Breast epithelium (tissue), 4 donors: Measurements from ENCODE around the gene ADAMTS4. TPM values are rescaled to one million over a fixed set of nuclear protein-coding genes. Genes with fewer than 3 reads are reported as not detected.

Experiments used
- DNase-seq, 2 donors: peaks; one replicate each; pipeline ENCODE4 v3.0.0-alpha.2; 2019; ENCODE audit warnings: low spot score in 2 of 2
- H3K27ac ChIP-seq, 2 donors: fragments of 200-600 bp; sonication (generic) in 1 of 2; one replicate each; pipeline ENCODE4 v1.5.1; 2016 to 2019; ENCODE audit warnings: mild to moderate bottlenecking in 1 of 2
- H3K27me3 ChIP-seq, 2 donors: fragments of 200-600 bp; sonication (generic) in 1 of 2; one replicate each; pipeline versions ENCODE4 v1.5.1 to v1.6.0; 2017 to 2019; ENCODE audit warnings: control low read depth in 1 of 2, mild to moderate bottlenecking in 1 of 2
- H3K36me3 ChIP-seq: fragments of 200-600 bp; one replicate; pipeline ENCODE4 v1.5.1; 2019
- H3K4me1 ChIP-seq, 2 donors: fragments of 200-600 bp; sonication (generic); one replicate each; pipeline ENCODE4 v1.5.1; 2016 to 2019; ENCODE audit warnings: control low read depth in 1 of 2
- H3K4me3 ChIP-seq, 3 donors: fragments of 200-600 bp; sonication (generic); 1 replicate in 2 of 3; 2 replicates in 1 of 3; pipeline ENCODE4 v1.5.1; 2016 to 2019; ENCODE audit warnings: mild to moderate bottlenecking in 3 of 3, moderate library complexity in 2 of 3
- H3K9me3 ChIP-seq, 2 donors: fragments of 200-600 bp; sonication (generic) in 1 of 2; one replicate each; pipeline ENCODE4 v1.5.1; 2016 to 2019; ENCODE audit warnings: control low read depth in 1 of 2
- CTCF ChIP-seq, 3 donors: fragments of 450-650 bp; IDR thresholded peaks; one replicate each; pipeline ENCODE4 v1.5.1; 2016 to 2017; ENCODE audit warnings: antibody characterized with exemption in 3 of 3, mild to moderate bottlenecking in 3 of 3, moderate library complexity in 3 of 3
- POLR2A ChIP-seq: fragments of 450-650 bp; IDR thresholded peaks from one replicate; pipeline ENCODE4 v1.6.1; 2016; ENCODE audit warnings: antibody characterized with exemption, mild to moderate bottlenecking, moderate library complexity
- POLR2AphosphoS5 ChIP-seq, 3 donors: sonication (generic); formaldehyde crosslinking; IDR thresholded peaks; one replicate each; pipeline ENCODE4 v1.6.1; 2017; ENCODE audit warnings: antibody characterized with exemption in 3 of 3
- intact Hi-C: fragments of 100-400 bp; cut with DNase I; formaldehyde crosslinking; loops from one replicate; pipeline ENCODE4 v1.15.1; 2023; ENCODE audit warnings: low total_unique reads
- total RNA-seq, 3 donors: library from RNA; depleted of rRNA; stranded (reverse); fragments of >200 nt; gene quantifications; one replicate each; pipeline ENCODE4 v1.1.0, GENCODE V29; 2016

ADAMTS4 gene
- total RNA-seq, 3 donors from 2014 or later, result 4.8 to 85.5 (median 24.6) TPM

GRCh38 chr1:161172349-161172748 is 26.5 kb downstream of the ADAMTS4 start:
- H3K27ac ChIP-seq, result peak overlapping the region; percentile 76 to 88
- no peak overlapping the region for H3K4me3 ChIP-seq
- no peaks in the 10 kb centered on the region for H3K27me3 ChIP-seq
- peaks cover 3% of the 10 kb centered on the region for H3K36me3 ChIP-seq
- TF ChIP-seq CTCF (IDR thresholded peaks at IDR 0.05) (no peak), POLR2A (no peak), POLR2AphosphoS5 (IDR thresholded peaks at IDR 0.05) (no peak)
- H3K9me3 ChIP-seq, result no peaks in the 10 kb centered on the region
- H3K4me1 ChIP-seq, result peaks cover 0 to 12% of the 10 kb centered on the region in 2 donors
- peak; percentile 68 to 73 for DNase-seq
- intact Hi-C loops, result no loop called here

GRCh38 chr1:161171696-161172095 is 27.2 kb downstream of the ADAMTS4 start:
- Histone ChIP-seq H3K4me1 (peaks cover 0 to 16% of the 10 kb centered on the region in 2 donors), H3K27ac (peak overlapping the region; percentile 76 to 88)

GRCh38 chr1:161171191-161171590 is 27.7 kb downstream of the ADAMTS4 start:
- Histone ChIP-seq H3K27ac (peak overlapping the region; percentile 76 to 88), H3K4me1 (peaks cover 0 to 16% of the 10 kb centered on the region in 2 donors)

More at GRCh38 chr1:161171696-161172095, 27.2 kb downstream of the ADAMTS4 start:
- H3K36me3 ChIP-seq, result peaks cover 3% of the 10 kb centered on the region
- DNase-seq, result no peak
- TF ChIP-seq POLR2A (no peak), POLR2AphosphoS5 (IDR thresholded peaks at IDR 0.05) (no peak), CTCF (IDR thresholded peaks at IDR 0.05) (no peak)
- H3K9me3 ChIP-seq, result no peaks in the 10 kb centered on the region
- no peak overlapping the region for H3K4me3 ChIP-seq
- no peaks in the 10 kb centered on the region for H3K27me3 ChIP-seq
- intact Hi-C loops, result no loop called here

GRCh38 chr1:161168906-161169305 is 29.9 kb downstream of the ADAMTS4 start:
- TF ChIP-seq POLR2A, result no peak
- no peak for TF ChIP-seq CTCF (IDR thresholded peaks at IDR 0.05)
- TF ChIP-seq POLR2AphosphoS5 (IDR thresholded peaks at IDR 0.05), result no peak
- intact Hi-C loops, result no loop called here
- Histone ChIP-seq H3K4me1 (peaks cover 0 to 16% of the 10 kb centered on the region in 2 donors), H3K36me3 (peaks cover 3% of the 10 kb centered on the region), H3K9me3 (no peaks in the 10 kb centered on the region), H3K4me3 (no peak overlapping the region), H3K27me3 (no peaks in the 10 kb centered on the region), H3K27ac (no peak overlapping the region)
- no peak for DNase-seq

More at GRCh38 chr1:161171191-161171590, 27.7 kb downstream of the ADAMTS4 start:
- Histone ChIP-seq H3K9me3 (no peaks in the 10 kb centered on the region), H3K4me3 (no peak overlapping the region), H3K27me3 (no peaks in the 10 kb centered on the region), H3K36me3 (peaks cover 3% of the 10 kb centered on the region)
- TF ChIP-seq POLR2A (no peak), CTCF (IDR thresholded peaks at IDR 0.05) (no peak)
- intact Hi-C loops, result no loop called here
- DNase-seq, result no peak

GRCh38 chr1:161166669-161167548 is 31.9 kb downstream of the ADAMTS4 start:
- no peak for DNase-seq
- Histone ChIP-seq H3K4me3 (peak overlapping the region; percentile 54 to 88 (median 86)), H3K27ac (peak overlapping the region; percentile 92 to 93), H3K36me3 (no peaks in the 10 kb centered on the region), H3K4me1 (peaks cover 0 to 4% of the 10 kb centered on the region in 2 donors), H3K9me3 (no peaks in the 10 kb centered on the region), H3K27me3 (no peaks in the 10 kb centered on the region)
- intact Hi-C loops, result no loop called here
- no peak for TF ChIP-seq CTCF (IDR thresholded peaks at IDR 0.05)
- no peak for TF ChIP-seq POLR2A
- TF ChIP-seq POLR2AphosphoS5 (IDR thresholded peaks at IDR 0.05), result no peak
